ENCODE data around the gene RHEB. TPM values are rescaled to one million over a fixed set of nuclear protein-coding genes. Genes with fewer than 3 reads are reported as not detected.
"Not testable (repeated sequence)": the region's sequence is repeated elsewhere in the genome, so short reads cannot be mapped to it uniquely, and the experiment has no call there.

Gene RHEB
- polyA plus RNA-seq, 1 donor: 150 TPM

DNA sequence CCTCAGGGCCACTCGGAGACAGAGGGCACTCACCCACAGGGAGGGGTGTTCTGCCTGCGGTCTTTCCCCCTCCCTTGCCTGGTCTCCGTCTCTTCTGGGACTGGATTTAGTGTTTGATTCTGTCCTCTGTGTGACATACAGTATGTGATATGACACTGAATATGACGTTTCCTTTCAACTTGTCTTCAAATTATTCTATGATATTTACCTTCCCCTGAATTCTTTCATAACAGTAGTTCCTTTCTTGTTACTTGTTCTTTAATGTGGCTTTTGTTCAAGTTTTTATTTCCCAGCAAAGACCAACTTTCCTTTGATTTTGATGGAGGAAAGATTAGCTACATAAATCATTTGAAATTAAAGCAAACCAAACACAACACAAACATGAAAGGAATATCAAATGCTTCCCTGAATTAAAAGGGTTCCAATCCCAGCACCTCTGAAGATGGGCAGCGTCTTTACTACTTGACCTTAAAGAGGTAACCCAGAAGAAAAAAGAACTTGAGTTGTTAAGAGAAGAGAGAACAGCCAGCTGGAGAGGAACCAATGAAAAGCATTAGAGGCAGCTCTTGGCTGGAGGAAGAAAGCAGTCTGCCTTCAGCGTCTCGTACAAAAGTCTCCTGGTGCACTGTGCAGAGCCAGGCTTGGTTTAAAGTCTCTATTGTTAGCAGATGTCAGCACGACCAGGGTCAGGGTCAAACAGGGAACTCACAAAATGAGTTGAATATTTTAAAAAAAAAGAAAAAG, 18.3 kb upstream of the RHEB start:
- no peak for DNase-seq

DNA sequence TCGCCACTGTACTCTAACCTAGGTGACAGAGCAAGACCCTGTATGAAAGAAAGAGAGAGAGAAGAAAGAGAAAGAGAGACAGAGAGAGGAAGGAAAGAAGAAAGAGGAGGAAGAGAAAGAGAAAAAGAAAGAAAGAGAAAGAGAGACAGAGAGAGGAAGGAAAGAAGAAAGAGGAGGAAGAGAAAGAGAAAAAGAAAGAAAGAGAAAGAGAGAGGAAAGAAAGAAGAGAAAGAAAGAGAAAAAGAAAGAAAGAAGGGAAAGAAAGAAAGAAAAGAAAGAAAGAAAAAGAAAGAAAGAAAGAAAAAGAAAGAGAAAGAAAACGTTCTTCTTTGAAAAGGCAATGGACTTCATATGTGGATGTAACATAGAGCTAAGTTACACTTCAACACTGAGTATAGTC, 16.5 kb upstream of the RHEB start:
- DNase-seq: not testable (repeated sequence)

DNA sequence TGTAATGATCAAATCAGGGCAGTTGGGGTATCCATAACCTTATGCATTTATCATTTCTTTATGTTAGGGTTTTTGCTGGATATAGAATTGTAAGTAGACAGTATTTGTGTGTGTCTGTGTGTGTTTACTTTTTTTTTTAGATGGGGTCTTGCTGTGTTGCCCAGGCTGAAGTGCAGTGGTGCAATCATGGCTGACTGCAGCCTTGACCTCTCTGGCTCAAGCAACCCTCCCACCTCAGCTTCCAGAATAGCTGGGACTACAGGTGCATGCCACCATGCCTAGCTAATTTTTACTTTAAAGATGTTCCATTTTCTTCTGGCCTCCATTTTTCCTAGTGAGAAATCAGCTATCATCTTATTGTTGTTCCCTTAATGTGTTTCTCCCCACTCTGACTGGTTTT, 10.1 kb upstream of the RHEB start:
- no peak for DNase-seq

DNA sequence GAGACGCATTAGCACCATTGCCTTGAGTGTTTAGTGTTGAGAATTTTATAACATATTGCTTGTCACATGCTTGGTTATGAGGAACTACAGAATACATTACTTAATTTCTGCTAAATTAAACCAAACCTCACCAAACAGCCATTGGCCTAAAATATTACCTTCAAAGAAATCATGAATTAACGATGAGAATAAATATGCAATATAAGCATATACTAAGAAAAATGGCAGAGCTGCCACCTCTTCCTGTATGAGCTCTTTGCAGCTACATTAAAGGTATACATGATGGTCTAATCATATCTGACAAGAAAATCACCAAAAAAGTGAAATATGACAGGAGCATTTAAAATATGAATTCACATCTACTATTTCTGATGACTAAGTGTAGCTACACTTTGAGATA, 5.2 kb upstream of the RHEB start:
- no peak for DNase-seq

DNA sequence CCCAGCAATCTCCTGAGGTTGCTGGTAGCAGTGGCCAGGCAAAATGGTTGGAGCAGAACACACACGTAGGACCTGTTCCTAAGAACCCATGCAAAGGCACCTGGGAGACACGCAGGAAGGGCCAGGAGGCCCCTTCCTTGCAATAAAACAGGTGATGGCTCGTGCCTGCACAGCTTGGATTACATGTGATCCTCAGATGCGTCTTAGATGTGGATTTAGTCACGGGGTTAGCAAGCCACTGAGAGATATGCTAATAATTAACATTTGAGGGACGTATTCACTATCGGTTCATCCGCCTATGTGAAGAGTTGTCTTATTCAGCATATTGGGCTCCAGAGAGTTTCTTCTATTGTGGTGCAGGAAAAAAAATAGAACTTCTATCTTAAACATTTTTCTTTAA, 4.6 kb upstream of the RHEB start:
- no peak for DNase-seq

DNA sequence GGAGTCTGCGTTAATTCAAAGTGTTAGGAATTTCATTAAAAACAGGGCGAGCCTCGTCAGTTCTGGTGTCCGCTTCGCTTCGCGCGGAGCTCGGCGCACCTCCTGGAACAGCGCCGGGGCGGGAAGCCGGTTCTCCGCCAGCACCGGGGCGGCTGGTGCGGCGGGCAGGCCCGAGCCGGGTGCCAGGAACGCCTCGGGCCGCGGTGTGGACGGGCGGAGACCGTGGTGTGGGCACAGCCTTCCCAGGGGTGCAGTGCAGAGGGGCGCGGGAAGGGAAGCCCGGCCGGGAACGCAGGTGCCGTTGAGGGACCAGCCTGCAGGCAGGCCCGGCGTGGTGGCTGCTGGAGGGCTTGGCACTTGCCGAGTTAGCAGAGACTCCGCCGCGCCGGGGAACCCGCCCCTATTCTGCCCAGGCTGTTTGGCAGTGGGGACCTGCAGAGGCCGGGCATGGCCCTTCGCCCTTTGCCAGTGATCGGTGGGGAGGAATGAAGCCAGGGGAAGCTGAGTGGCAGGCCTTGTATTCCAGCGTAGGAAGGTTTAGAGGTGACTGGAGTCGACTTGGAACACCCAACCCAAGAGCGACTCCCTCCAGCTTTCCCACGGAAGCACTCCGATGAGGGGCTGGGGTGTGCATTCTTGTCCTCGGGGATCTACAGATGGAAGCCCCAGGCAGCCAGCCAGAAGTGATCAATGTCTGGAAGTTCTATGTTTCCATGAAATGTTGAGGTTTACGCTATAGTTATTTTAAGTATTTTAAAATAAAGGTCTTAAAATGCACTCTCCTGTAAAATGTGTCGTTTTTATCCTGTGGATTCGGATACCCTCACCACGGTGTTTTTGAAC, 945 bp upstream of the RHEB start:
- no peak for DNase-seq

DNA sequence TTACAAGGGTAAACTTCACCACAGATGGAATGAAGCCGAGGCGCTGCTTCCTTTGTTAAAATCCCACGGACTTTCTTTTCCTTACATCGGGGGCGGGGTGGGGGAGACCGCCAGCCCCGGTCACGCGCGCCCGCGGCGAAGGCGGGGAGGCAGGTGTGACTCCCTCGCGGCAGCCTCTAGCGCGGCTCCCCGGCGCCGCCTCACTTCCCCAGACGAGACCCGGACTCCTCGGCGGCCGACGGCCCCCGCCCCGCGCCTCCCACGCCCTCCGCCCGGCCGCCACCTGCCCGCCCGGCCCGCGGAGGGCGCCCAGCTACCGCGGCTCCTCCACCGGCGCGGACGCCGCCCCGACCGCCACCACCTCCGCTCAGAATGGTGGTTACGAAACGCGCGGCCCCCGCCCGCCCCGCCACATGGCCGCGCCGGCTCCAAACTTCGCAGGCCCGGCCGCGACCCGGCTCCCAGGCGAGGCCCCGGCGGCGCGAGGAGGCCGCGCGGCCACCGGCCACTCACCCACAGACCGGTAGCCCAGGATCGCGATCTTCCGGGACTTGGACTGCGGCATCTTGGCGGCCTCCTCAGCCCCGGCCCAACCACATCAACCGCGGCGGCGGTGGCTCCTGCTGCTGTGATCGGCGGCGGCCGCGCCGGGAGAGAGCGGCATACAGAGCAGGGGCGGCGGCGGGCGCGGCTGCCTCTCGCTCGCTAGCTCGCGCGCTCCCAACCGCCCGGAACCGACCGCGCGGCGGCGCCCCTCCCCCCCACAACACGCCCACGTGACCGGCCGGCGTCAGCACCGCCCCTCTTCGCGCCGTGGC, 539 bp downstream of the RHEB start:
- peak; percentile 35 for DNase-seq

DNA sequence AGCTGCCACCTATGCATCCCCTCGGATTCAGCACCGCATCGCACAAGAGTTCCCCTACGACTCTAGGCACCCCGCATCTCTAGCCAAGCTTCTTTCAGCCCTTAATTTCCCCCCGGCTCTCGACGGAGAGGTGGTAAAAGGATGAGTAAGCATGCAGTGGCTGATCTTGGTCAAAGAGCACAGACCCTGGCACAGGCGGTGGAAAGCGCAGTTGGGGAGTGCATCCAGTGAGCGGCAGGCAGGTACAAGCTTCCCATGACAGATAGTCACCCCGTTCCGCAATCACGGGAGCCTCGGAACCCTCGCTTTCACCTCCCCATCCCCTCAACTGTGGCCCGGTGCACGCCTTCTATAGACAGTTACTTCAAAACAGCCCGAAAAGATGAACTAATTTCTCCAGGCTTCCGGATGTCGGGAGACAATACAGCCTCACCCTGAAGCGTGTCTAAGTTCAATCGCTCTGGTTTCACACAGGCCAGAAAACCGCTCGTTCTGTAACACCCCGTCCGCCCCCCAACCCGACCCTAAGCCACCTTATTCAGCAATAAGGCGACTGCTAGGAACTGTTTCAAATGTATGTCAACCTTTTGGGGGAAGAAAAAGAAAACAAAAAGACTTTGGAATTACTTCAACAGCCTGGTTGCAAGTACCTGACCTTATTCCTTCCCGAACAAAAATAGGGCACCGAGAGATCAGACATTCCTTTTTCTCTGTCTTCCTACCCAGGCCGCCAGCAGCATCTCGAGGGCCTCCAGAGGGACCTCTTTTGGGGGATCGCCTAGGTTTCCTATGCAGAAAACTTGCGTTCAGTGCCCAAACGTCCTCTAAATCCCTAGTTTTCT, 1.4 kb downstream of the RHEB start:
- peak; percentile 41 for DNase-seq

DNA sequence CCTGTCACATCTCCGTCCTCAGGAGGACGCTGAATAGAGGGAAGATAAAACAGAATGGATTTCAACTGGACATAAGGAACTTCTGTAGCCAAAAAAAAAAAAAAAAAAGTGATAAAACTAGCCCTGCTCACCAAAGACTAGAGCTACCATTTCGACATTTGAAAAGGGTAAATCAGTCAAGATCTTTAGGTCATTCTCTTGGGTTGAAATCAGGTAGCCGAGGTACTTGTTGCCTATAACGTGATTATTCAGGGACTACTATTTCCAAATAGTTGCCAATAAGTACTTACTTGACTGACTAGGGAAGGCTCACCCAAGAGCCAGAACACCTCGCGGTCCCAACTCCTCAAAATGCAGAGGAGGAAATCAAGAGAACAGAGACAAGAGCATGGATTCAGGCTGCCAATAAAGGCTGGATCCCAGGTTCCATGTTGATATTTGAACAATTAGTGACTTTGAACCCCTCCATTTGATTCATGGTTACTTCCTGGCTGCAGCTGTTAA, 2.0 kb downstream of the RHEB start:
- DNase-seq: no peak

DNA sequence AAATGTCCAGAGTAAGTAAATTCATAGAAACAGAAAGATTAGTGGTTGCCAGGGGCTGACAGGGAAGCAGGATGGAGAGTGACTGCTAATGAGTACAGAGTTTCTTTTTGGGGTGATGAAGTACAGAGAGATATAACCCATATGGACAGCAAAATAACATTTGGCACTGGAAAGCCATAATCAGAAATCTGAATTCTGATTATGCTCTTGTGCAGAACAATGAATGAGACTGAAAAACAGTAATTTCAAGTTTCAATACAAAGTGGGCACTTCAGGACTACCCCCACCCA, 4.5 kb downstream of the RHEB start:
- DNase-seq: no peak

DNA sequence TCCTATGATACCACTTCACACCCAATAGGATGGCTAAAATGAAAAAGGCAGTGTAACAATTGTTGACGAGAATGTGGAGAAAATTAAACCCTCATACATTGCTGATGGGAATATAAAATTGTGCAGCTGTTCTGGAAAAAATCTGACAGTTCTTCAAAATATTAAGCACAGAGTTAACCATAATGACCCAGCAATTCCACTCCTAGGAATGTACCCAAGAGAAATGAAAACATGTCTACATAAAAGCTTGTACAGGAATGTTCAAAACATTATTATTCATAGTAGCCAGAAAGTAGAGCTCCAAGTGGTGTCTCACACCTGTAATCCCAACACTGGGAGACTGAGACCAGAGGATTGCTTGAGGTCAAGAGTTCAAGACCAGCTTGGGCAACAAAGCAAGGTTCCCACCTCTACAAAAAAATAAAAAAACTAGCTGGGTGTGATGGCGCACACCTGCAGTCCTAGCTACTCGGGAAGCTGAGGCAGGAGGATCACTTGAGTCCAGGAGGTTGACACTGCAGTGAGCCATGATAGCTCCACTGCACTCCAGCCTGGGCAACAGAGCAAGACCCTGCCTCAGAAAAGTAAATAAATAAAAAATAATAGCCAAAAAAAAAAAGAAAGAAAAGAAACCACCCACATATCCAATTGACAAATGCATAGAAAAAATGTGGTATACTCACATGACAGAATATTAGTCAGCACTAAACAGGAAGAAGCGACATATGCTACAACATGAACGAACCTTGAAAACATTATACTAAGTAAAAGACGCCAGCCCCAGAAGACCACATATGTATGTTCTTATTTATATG, 5.0 kb downstream of the RHEB start:
- DNase-seq: no peak

DNA sequence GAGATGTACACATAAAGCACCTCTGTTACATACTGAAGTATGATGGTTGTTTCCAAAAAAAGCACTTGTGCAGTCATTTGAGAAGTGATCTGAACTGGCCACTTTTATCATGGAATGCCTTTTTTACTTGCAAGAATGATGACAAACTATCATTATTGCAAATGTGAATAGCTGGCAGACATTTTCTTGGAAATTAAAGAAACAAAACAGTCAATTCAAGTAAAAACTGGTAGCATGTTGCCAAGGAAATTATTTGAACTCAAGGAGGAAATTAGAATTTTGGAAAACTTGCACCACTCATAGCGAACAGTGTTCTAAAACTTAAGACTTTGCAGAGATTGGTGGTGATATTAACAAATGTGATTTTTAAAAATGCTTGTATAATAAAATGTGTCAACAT, 6.6 kb downstream of the RHEB start:
- no peak for DNase-seq

DNA sequence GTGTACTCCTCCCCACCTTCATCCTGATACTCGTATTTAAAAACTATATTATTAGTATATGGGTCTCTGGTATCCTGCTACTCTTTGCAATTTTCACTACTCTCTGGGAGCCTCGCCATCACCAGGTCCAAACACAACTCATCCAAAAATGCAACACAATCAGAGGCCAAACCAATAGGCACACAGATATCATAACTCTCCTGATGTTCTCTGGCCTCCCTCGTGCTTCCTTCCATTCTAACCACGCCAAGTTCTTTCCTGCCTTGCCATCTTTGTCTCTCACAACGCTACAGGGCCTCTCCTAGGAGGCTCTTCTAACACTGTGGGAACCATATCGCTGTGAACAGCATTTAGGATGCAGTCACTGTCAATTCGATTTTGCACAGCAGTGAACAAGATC, 7.3 kb downstream of the RHEB start:
- no peak for DNase-seq

DNA sequence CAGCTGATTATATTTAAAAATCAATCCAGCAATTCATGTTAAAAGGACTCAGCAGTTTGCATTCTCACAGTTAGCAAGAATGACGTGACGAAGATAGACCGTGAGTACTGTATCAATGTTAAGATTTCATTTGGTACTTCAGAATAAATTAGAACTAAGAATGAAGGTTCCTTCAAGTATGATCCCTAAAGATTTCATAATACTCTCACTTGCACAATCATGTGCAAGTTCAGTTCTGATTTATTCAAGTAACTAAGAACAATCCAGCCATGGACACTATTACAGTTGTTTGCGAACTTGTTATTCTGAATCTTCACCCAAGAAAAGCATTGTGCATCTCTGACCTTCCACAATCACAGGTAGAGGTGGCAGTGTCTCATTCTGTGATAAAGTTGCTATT, 7.7 kb downstream of the RHEB start:
- DNase-seq: no peak

DNA sequence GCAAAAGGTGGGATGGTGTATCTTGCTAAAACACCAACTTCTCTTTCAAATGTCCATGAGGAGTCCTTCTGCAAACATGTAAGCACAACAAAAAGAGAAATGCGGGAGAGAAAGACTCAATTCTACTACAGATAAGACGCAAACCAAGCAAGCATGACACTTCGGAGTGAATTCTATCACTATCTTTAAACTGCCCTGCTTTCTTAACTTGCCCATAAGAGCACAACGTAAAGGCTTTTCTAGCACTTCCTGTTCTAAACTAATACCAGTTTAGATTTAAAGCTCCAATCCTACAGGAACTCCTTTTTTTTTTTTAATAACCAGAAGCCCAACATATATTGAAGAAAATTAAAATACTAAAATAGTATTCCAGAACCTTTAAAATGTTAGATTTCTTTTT, 8.4 kb downstream of the RHEB start:
- DNase-seq: no peak

DNA sequence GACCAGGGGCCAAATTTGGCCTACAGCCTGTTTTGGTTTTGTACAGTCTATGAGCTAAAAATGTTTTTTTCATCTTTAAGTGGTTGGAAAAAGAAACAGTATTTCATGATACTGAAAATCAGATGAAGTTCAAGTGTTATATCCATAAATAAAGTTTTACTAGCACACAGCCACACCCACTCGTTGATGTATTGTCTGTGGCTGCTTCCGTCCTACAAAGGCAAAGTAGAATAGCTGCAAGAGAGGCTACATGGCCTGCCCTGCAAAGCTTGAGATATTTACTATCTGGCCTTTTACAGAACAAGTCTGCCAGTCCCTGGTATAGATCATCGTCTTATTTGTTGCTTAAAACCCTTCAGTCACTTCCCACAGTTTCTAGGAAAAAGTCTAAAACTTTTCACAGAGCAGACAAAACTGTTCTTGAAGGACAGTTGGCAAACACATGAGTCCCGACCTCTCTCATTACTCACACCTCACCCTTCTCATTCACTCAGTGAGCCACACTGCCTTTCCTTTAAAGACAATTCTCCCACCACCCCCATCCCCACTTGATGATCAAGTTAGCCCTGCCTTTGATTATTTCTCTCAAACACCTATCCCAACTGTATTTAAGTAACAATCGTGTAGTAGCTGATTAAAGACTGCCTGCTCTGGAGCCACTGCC, 9.9 kb downstream of the RHEB start:
- DNase-seq: no peak

DNA sequence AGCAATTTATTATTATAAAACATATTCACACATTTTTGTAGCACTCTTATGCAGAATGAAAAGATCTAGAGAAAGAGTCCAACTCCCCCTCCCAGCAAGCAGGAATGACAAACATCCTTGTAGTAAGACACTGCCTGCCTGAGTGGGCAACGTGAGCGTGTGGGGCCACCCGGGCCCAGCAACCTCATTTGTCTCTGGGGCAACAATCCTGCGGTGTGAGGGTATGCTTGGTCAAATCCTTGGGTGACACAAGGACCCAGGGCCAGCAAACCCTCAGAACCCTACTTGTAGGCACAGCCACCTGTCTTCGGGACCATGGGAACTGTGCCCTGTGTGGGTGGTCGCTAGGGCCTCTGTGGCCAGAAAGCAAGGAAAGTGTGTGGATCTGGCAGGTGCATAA, 10.7 kb downstream of the RHEB start:
- no peak for DNase-seq

DNA sequence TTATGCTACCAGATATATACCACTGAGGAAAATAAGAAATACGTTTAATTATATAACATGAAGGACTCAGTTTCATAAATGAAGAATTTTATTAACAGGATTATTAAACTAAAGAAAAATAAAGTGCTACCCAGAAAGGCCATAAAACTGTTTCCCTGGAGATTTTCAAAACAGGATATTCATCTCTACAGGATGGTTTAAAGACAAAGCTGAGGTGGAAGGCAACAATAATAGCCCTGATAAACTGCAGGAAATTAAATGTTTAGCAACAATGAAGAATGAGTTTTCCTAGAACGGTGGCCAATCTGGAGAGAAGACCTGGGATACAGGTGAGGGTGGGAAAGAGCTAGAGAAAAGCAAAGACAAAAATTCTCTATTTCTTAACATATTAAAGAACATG, 11.9 kb downstream of the RHEB start:
- no peak for DNase-seq

DNA sequence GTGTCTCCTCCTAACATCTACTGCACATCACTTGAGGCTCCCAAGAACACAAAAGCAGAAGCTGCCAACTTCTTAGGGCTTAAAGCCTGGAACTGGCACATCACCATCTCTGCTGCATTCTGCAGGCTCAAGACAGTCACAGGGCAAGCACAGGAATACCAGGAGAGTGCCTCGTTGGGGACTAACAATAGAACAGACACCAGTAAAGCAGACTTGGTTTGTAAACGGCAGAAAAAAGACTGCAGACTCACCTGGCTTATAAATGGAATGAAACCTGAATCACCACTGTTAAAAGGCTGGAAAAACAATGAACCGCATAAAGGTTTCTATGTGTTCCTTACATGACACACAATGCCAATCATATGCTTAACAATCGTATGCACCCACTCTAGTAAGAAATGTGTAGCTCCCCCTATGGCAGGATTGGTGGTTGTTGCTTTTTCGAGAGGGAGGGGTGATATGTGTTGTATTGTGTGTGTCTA, 12.8 kb downstream of the RHEB start:
- DNase-seq: no peak

DNA sequence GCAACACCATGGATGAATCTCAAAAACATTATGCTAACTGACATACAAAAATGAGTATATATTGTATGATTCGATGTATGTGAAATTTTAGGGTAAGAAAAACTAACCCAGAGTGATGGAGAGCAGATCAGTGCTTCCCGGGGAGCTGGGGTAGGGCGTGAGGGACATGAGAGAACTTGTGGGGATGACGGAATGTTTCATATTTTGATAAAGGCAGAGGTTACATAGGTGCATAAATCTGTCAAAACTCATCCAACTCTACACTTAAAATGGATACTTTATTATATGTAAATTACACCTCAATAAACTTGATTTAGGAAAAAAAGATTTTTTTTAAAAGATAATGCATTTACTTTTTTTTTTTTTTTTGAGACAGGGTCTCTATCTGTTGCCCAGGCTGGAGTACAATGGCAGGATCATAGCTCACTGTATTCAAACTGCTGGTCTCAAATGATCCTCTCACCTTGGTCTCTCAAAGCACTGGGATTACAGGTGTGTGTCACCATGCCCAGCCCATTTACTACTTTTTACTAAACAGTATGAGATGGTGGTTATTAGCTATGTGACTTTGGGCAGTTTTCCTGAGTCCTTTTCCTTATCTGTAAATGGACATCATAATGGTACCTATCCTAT, 13.7 kb downstream of the RHEB start:
- DNase-seq: no peak

Measured in left kidney (tissue), 2 donors.